Activated CD4-positive, alpha-beta memory T cell treated with anti-CD3 and anti-CD28 coated beads, Interleukin-2, amount 10 ng/mL, durations not matched to agents 7 days and 5 days (primary cell): ENCODE data around the gene LY6G5C. TPM values are rescaled to one million over a fixed set of nuclear protein-coding genes. Genes with fewer than 3 reads are reported as not detected.

ENCODE experiments used
- CTCF ChIA-PET: fragments of 350-600 bp; sonication (Branson Sonifier 250); formaldehyde crosslinking; loops from one replicate; lab custom pipeline; 2021; ENCODE audit warnings: antibody characterized with exemption, inconsistent platforms; lab: Charles Lee
- POLR2A ChIA-PET: fragments of 350-600 bp; sonication (Branson Sonifier 250); formaldehyde crosslinking; loops from one replicate; lab custom pipeline; 2021; ENCODE audit warnings: antibody characterized with exemption; lab: Charles Lee
- DNase-seq: peaks from one replicate; pipeline ENCODE4 v3.0.0-alpha.2; 2020
- H3K27ac Mint-ChIP-seq: one replicate; pipeline ENCODE4 v1.8.0; 2021; ENCODE audit warnings: mild to moderate bottlenecking, mixed read lengths
- H3K27me3 Mint-ChIP-seq: one replicate; pipeline ENCODE4 v1.8.0; 2021; ENCODE audit warnings: mixed read lengths
- H3K36me3 Mint-ChIP-seq: one replicate; pipeline ENCODE4 v1.8.0; 2021; ENCODE audit warnings: low read depth, mixed read lengths
- H3K4me1 Mint-ChIP-seq: one replicate; pipeline ENCODE4 v1.8.0; 2021; ENCODE audit warnings: mixed read lengths
- H3K4me3 Mint-ChIP-seq: one replicate; pipeline ENCODE4 v1.8.0; 2021; ENCODE audit warnings: mild to moderate bottlenecking, mixed read lengths
- H3K9me3 Mint-ChIP-seq: one replicate; pipeline ENCODE4 v1.8.0; 2021; ENCODE audit warnings: mixed read lengths
- total RNA-seq, 2 experiments: library from RNA; stranded (reverse); gene quantifications; one replicate each; pipeline ENCODE4 v1.2.3, GENCODE V29; 2021

Gene LY6G5C
- total RNA-seq, result 1 to 10 TPM; 2.3 to 2.6 TPM

- POLR2A ChIA-PET, result interaction anchor here (0.8 to 2.2 kb wide), 9 partner anchors 10 to 132 kb away, joined by 3 to 8 read pairs (median 4); partner anchors contain the start of genes BAG6 and MSH5
- CTCF ChIA-PET, result interaction anchor here (0.5 to 2.1 kb wide), 14 partner anchors 10 to 250 kb away, joined by 3 to 11 read pairs (median 4); partner anchors contain the start of genes LY6G5B and NEU1
- H3K27me3 Mint-ChIP-seq, result no peaks in the 10 kb centered on the region
- peak within 1 kb of the TSS; percentile 46 for H3K27ac Mint-ChIP-seq
- H3K36me3 Mint-ChIP-seq, result peaks cover 4% of the 10 kb centered on the region
- H3K4me3 Mint-ChIP-seq, result peak within 1 kb of the TSS; percentile 74
- peak; percentile 77 for DNase-seq
- H3K4me1 Mint-ChIP-seq, result peaks cover 38% of the 10 kb centered on the region
- no peaks in the 10 kb centered on the region for H3K9me3 Mint-ChIP-seq
Measured at GRCh38 chr6:31680226-31681134, at the start of gene LY6G5C. Gene LY6G5C (minus strand): TSS chr6:31681067. CDS start chr6:31680373, 694 bp downstream.

- Mint-ChIP-seq H3K4me1 (peaks cover 79% of the 10 kb centered on the region), H3K27me3 (no peaks in the 10 kb centered on the region), H3K9me3 (no peaks in the 10 kb centered on the region), H3K36me3 (peaks cover 79% of the 10 kb centered on the region), H3K4me3 (peak overlapping the region; percentile 88), H3K27ac (peak overlapping the region; percentile 70)
- peak; percentile 69 for DNase-seq
- ChIA-PET POLR2A (interaction anchor here (0.9 to 4.0 kb wide), 17 partner anchors 9 to 106 kb away, joined by 3 to 50 read pairs (median 5); partner anchors contain the start of genes HSPA1A, HSPA1B, HSPA1L and LSM2), CTCF (interaction anchor here (0.6 to 5.5 kb wide), 18 partner anchors 9 to 160 kb away, joined by 3 to 46 read pairs (median 4); partner anchors contain the start of genes ABHD16A, HSPA1A, HSPA1B and HSPA1L)
Measured at GRCh38 chr6:31729979-31730630, 49.2 kb upstream of the LY6G5C start.

GRCh38 chr6:31729515-31729978 lies 48.7 kb upstream of the LY6G5C start:
- DNase-seq, result peak; percentile 82
- Mint-ChIP-seq H3K36me3 (peaks cover 73% of the 10 kb centered on the region), H3K4me3 (peak overlapping the region; percentile 88), H3K27me3 (no peaks in the 10 kb centered on the region), H3K4me1 (peaks cover 79% of the 10 kb centered on the region), H3K27ac (peak overlapping the region; percentile 82), H3K9me3 (no peaks in the 10 kb centered on the region)
- POLR2A ChIA-PET, result interaction anchor here (0.7 to 4.0 kb wide), 18 partner anchors 10 to 107 kb away, joined by 3 to 50 read pairs (median 5); partner anchors contain the start of genes HSPA1A, HSPA1B, HSPA1L and LSM2
- CTCF ChIA-PET, result interaction anchor here (0.6 to 5.5 kb wide), 15 partner anchors 10 to 161 kb away, joined by 3 to 46 read pairs (median 4); partner anchors contain the start of genes ABHD16A, HSPA1A, HSPA1B and HSPA1L

- peak within 1 kb of the TSS; percentile 88 for H3K4me3 Mint-ChIP-seq
- CTCF ChIA-PET, result interaction anchor here (0.7 to 5.5 kb wide), 13 partner anchors 10 to 110 kb away, joined by 3 to 46 read pairs (median 7); partner anchors contain the start of genes ABHD16A, HSPA1A, HSPA1B and HSPA1L
- no peaks in the 10 kb centered on the region for H3K9me3 Mint-ChIP-seq
- H3K27ac Mint-ChIP-seq, result peak within 1 kb of the TSS; percentile 82
- H3K36me3 Mint-ChIP-seq, result peaks cover 67% of the 10 kb centered on the region
- no peaks in the 10 kb centered on the region for H3K27me3 Mint-ChIP-seq
- peaks cover 76% of the 10 kb centered on the region for H3K4me1 Mint-ChIP-seq
- no peak for DNase-seq
- POLR2A ChIA-PET, result interaction anchor here (0.7 to 4.0 kb wide), 16 partner anchors 10 to 108 kb away, joined by 3 to 50 read pairs (median 5); partner anchors contain the start of genes HSPA1B, LSM2, MSH5 and VARS1
Measured at GRCh38 chr6:31728767-31729514, 48.1 kb upstream of the LY6G5C start, which contains the start of gene DDAH2. Gene DDAH2 (minus strand): TSS chr6:31729299. CDS start chr6:31729161, 138 bp downstream.

GRCh38 chr6:31727717-31728671 lies 47.1 kb upstream of the LY6G5C start:
- ChIA-PET CTCF (interaction anchor here (1.1 to 5.5 kb wide), 5 partner anchors 11 to 103 kb away, joined by 3 to 46 read pairs (median 31); partner anchors contain the start of gene MSH5), POLR2A (interaction anchor here (0.9 to 5.5 kb wide), 10 partner anchors 9 to 99 kb away, joined by 3 to 58 read pairs (median 10); partner anchors contain the start of genes ABHD16A, CLIC1, HSPA1B and MSH5)
- peaks cover 69% of the 10 kb centered on the region for H3K4me1 Mint-ChIP-seq
- DNase-seq, result no peak
- no peaks in the 10 kb centered on the region for H3K9me3 Mint-ChIP-seq
- no peaks in the 10 kb centered on the region for H3K27me3 Mint-ChIP-seq
- H3K4me3 Mint-ChIP-seq, result peak overlapping the region; percentile 88
- H3K36me3 Mint-ChIP-seq, result peaks cover 58% of the 10 kb centered on the region
- peak overlapping the region; percentile 82 for H3K27ac Mint-ChIP-seq

GRCh38 chr6:31727034-31727716 lies 46.3 kb upstream of the LY6G5C start:
- POLR2A ChIA-PET, result interaction anchor here (0.7 to 5.5 kb wide), 10 partner anchors 10 to 93 kb away, joined by 3 to 58 read pairs (median 4); partner anchors contain the start of genes ABHD16A, CLIC1, MSH5 and VARS1
- CTCF ChIA-PET, result interaction anchor here (1.1 to 5.1 kb wide), 3 partner anchors 11 to 103 kb away, joined by 3 to 31 read pairs (median 15); no protein-coding TSS in a partner anchor
- H3K4me3 Mint-ChIP-seq, result peak overlapping the region; percentile 60
- peaks cover 67% of the 10 kb centered on the region for H3K4me1 Mint-ChIP-seq
- H3K9me3 Mint-ChIP-seq, result no peaks in the 10 kb centered on the region
- peak overlapping the region; percentile 80 for H3K27ac Mint-ChIP-seq
- no peaks in the 10 kb centered on the region for H3K27me3 Mint-ChIP-seq
- peaks cover 55% of the 10 kb centered on the region for H3K36me3 Mint-ChIP-seq
- DNase-seq, result peak; percentile 33

GRCh38 chr6:31725502-31726350 lies 44.9 kb upstream of the LY6G5C start:
- POLR2A ChIA-PET, result interaction anchor here (0.9 to 5.5 kb wide), 7 partner anchors 11 to 103 kb away, joined by 3 to 58 read pairs (median 3); partner anchors contain the start of genes ABHD16A, CLIC1 and MSH5
- peaks cover 55% of the 10 kb centered on the region for H3K4me1 Mint-ChIP-seq
- DNase-seq, result no peak
- H3K4me3 Mint-ChIP-seq, result no peak overlapping the region
- peaks cover 4% of the 10 kb centered on the region for H3K27me3 Mint-ChIP-seq
- CTCF ChIA-PET, result interaction anchor here (1.5 to 2.1 kb wide), 2 partner anchors 14 to 105 kb away, joined by 3 to 15 read pairs; partner anchors contain the start of gene MSH5
- peaks cover 41% of the 10 kb centered on the region for H3K36me3 Mint-ChIP-seq
- H3K27ac Mint-ChIP-seq, result no peak overlapping the region
- no peaks in the 10 kb centered on the region for H3K9me3 Mint-ChIP-seq

GRCh38 chr6:31723980-31724691 lies 43.3 kb upstream of the LY6G5C start:
- H3K9me3 Mint-ChIP-seq, result no peaks in the 10 kb centered on the region

More at GRCh38 chr6:31723980-31724691, 43.3 kb upstream of the LY6G5C start:
- no peak for DNase-seq
- CTCF ChIA-PET, result interaction anchor here (1.0 kb wide), 1 partner anchor 14 kb away, joined by 3 read pairs; no protein-coding TSS in a partner anchor
- no peak overlapping the region for H3K4me3 Mint-ChIP-seq
- H3K4me1 Mint-ChIP-seq, result peaks cover 43% of the 10 kb centered on the region
- H3K27me3 Mint-ChIP-seq, result peaks cover 4% of the 10 kb centered on the region
- H3K36me3 Mint-ChIP-seq, result peaks cover 31% of the 10 kb centered on the region
- H3K27ac Mint-ChIP-seq, result no peak overlapping the region
- POLR2A ChIA-PET, result interaction anchor here (0.8 to 5.5 kb wide), 3 partner anchors 13 to 98 kb away, joined by 3 to 58 read pairs (median 4); partner anchors contain the start of gene CLIC1
